Tibial artery (tissue), 4 donors: ENCODE measurements around the gene TMEM123.

Experiments used
- DNase-seq, 2 donors: peaks; one replicate each; pipeline ENCODE4 v3.0.0-alpha.2; 2019
- H3K27ac ChIP-seq, 2 donors: fragments of 200-600 bp; sonication (generic) in 1 of 2; 1 replicate in 1 of 2; 2 replicates in 1 of 2; pipeline ENCODE4 v1.5.1; 2018 to 2019; ENCODE audit warnings: mild to moderate bottlenecking in 1 of 2
- H3K27me3 ChIP-seq, 2 donors: fragments of 200-600 bp; sonication (generic) in 1 of 2; one replicate each; pipeline versions ENCODE4 v1.5.1 to v1.6.0; 2016 to 2019
- H3K36me3 ChIP-seq, 3 donors: fragments of 200-600 bp; sonication (generic) in 2 of 3; one replicate each; pipeline ENCODE4 v1.5.1; 2016 to 2019; ENCODE audit warnings: mild to moderate bottlenecking in 2 of 3
- H3K4me1 ChIP-seq, 4 donors: fragments of 200-600 bp; sonication (generic) in 2 of 4; 1 replicate in 3 of 4; 2 replicates in 1 of 4; pipeline ENCODE4 v1.5.1; 2016 to 2019
- H3K4me3 ChIP-seq, 2 donors: fragments of 200-600 bp; sonication (generic) in 1 of 2; 1 replicate in 1 of 2; 2 replicates in 1 of 2; pipeline ENCODE4 v1.5.1; 2018 to 2019; ENCODE audit warnings: mild to moderate bottlenecking in 2 of 2
- H3K9me3 ChIP-seq, 3 donors: fragments of 200-600 bp; sonication (generic) in 1 of 3; one replicate each; pipeline ENCODE4 v1.5.1; 2016 to 2019
- intact Hi-C: fragments of 100-400 bp; cut with DNase I; formaldehyde crosslinking; loops from one replicate; pipeline ENCODE4 v1.15.0; 2023; ENCODE audit warnings: low total_unique reads
- TF ChIP-seq, protein P1 (sequence below), 2 experiments: fragments of 200-600 bp in 1 of 2; fragments of 450-650 bp in 1 of 2; IDR thresholded peaks; one replicate each; pipeline ENCODE4 v1.5.1; 2017 to 2019; ENCODE audit warnings: antibody characterized with exemption in 2 of 2, mild to moderate bottlenecking in 1 of 2, moderate library complexity in 1 of 2

Gene TMEM123

DNA sequence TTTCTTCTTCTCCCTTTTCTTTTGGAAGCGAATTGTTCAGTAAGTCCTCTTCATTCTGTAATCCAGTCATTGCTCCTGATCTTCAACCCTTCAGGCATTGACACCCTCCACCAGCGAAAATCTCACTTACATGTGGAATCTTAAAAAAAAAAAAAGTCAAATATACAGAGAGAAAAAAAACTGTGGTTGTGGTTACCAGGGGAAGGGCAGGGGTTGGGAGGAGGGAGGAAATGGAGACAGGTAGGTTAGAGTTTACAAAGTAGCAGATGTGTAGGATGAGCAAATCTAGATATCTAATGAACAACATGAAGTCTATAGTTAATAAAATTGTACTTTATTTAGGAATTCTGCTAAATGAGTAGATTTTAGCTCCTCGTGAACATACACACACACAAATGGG, 17.7 kb upstream of the TMEM123 start:
- Histone ChIP-seq H3K36me3 (no peaks in the 10 kb centered on the region), H3K4me1 (peaks cover 0 to 29% (median 15%) of the 10 kb centered on the region in 4 donors), H3K4me3 (no peak overlapping the region), H3K9me3 (no peaks in the 10 kb centered on the region), H3K27me3 (no peaks in the 10 kb centered on the region), H3K27ac (no peak overlapping the region)
- intact Hi-C loops = no loop called here
- TF ChIP-seq, protein P1, sequence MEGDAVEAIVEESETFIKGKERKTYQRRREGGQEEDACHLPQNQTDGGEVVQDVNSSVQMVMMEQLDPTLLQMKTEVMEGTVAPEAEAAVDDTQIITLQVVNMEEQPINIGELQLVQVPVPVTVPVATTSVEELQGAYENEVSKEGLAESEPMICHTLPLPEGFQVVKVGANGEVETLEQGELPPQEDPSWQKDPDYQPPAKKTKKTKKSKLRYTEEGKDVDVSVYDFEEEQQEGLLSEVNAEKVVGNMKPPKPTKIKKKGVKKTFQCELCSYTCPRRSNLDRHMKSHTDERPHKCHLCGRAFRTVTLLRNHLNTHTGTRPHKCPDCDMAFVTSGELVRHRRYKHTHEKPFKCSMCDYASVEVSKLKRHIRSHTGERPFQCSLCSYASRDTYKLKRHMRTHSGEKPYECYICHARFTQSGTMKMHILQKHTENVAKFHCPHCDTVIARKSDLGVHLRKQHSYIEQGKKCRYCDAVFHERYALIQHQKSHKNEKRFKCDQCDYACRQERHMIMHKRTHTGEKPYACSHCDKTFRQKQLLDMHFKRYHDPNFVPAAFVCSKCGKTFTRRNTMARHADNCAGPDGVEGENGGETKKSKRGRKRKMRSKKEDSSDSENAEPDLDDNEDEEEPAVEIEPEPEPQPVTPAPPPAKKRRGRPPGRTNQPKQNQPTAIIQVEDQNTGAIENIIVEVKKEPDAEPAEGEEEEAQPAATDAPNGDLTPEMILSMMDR (IDR thresholded peaks at IDR 0.05) = no peak
- no peak for DNase-seq

DNA sequence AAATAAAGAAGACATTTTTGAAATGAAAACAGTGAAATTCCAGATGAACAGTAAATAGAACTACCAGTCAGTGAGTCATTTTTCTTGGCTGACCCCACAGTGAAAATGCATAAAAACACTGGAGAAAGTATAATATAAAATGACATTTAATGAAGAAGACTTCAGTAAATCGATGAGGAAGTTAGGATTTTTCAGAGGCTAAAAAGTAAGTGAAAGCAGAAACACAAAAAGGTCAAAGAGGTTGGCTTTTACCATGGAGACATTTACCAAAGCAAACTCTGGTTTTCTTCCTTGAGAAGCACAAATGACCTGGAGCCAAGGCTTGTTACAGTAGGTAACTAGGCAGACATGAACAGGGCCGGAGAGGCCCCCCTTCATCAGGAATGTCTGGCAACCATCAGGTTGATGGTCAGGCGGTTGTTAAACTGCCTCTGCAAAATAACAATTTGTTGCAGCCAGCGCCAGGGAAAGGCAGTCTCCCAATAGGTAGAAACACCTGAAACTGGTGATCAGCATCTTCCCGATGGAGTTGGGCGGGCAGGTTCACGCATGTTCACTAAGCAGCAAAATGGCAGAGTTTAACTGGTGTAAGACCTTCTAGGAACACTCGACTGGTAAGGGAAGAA, 16.7 kb upstream of the TMEM123 start:
- H3K36me3 ChIP-seq = no peaks in the 10 kb centered on the region
- DNase-seq = no peak
- H3K27me3 ChIP-seq = no peaks in the 10 kb centered on the region
- H3K4me3 ChIP-seq = no peak overlapping the region
- H3K27ac ChIP-seq = peak overlapping the region; percentile 5 to 11
- no peaks in the 10 kb centered on the region for H3K9me3 ChIP-seq
- peaks cover 0 to 29% (median 15%) of the 10 kb centered on the region in 4 donors for H3K4me1 ChIP-seq
- intact Hi-C loops = no loop called here
- TF ChIP-seq, protein P1 (IDR thresholded peaks at IDR 0.05) = no peak

DNA sequence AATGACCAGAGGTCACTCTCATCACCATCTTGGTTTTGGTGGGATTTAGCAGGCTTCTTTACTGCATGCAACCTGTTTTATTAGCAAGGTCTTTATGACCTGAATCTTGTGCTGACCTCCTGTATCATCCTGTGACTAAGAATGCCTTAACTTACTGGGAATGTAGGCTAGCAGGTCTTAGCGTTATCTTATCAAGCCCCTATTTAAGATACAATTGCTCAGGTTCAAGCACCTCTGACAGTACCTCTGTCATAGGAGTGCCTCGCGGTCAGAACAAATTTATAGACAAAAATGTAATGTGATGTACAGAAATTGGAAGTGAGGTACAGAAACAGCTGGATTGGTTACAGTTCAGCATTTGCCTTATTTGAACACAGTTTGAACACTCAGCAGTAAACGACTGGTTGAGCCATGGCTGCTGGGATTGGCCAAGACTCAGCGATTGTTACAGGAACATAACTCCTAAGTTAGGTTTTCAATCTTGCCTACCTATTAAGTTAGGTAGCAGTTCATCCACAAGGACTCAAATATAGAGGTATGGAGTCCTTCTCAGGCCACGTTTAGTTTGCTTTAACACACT, 16.1 kb upstream of the TMEM123 start:
- Histone ChIP-seq H3K4me1 (peaks cover 0 to 29% (median 15%) of the 10 kb centered on the region in 4 donors), H3K9me3 (no peaks in the 10 kb centered on the region), H3K27me3 (no peaks in the 10 kb centered on the region), H3K4me3 (no peak overlapping the region), H3K36me3 (no peaks in the 10 kb centered on the region), H3K27ac (peak overlapping the region; percentile 5 to 11)
- intact Hi-C loops = no loop called here
- TF ChIP-seq, protein P1 (IDR thresholded peaks at IDR 0.05) = no peak
- DNase-seq = no peak

DNA sequence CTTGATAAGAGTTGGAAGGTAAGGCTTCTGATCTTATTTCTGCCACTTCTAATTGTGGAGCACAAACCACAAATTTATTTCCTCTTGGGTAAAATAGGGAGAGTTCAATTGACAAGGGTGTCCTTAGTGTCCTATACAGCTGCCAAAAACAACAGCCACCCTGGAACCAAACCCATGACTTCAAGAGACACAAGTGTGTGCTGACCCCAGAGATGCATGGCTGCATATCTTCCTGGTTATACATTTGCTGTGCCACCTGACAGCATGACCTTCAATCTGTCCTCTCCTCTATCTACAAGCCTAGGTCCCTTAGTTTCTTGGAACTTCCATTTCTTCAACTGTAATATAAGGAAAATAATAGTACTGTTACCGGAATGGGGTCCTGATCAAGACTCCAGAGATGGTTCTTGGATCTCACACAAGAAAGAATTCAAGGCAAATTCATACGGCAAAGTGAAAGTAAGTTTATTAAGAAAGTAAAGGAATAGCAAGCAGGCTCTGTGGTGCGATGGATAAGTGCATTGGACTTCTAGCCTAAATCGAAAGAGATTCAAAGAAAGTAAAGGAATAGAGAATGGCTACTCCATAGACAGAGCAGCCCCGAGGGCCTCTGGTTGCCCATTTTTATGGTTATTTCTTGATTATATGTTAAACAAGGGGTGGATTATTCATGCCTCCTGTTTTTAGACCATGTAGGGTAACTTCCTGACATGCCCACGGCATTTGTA, 15.5 kb upstream of the TMEM123 start:
- DNase-seq = no peak
- Histone ChIP-seq H3K27me3 (no peaks in the 10 kb centered on the region), H3K4me1 (peaks cover 0 to 29% (median 15%) of the 10 kb centered on the region in 4 donors), H3K4me3 (no peak overlapping the region), H3K27ac (no peak overlapping the region), H3K9me3 (no peaks in the 10 kb centered on the region), H3K36me3 (no peaks in the 10 kb centered on the region)
- TF ChIP-seq, protein P1 (IDR thresholded peaks at IDR 0.05) = no peak
- intact Hi-C loops = no loop called here

DNA sequence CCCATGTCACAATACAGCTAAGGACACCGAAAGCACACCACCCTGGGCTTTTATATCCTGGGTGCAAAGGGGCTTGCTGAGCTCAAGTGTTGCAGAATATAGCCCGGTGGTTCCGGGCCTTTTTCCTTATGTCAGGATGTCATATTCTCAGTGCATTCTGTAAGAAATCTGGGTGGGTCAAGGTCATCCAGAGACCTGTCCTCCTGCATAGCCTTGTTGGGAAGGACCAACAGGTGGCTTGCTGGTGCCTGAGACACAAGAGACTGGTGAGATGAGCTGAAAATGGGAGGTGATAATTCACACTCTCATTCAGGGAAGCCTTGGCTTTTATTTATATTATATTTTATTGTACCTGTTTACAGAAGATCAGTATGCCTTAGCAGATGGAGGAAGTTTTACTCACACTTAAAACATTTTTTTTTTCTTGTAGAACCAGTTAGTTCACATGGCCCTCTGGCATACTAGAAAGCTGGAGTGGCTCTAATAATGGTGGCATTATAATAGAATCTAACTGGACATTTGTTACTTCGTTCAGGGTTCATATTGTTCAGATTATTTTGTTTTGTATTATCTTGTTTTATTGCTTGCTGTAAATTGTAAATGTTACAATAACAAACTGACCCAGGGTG, 14.6 kb upstream of the TMEM123 start:
- DNase-seq = no peak
- intact Hi-C loops = no loop called here
- TF ChIP-seq, protein P1 (IDR thresholded peaks at IDR 0.05) = no peak
- no peak overlapping the region for H3K4me3 ChIP-seq
- H3K27me3 ChIP-seq = no peaks in the 10 kb centered on the region
- H3K36me3 ChIP-seq = no peaks in the 10 kb centered on the region
- no peaks in the 10 kb centered on the region for H3K9me3 ChIP-seq
- H3K4me1 ChIP-seq = peaks cover 0 to 29% (median 15%) of the 10 kb centered on the region in 4 donors
- no peak overlapping the region for H3K27ac ChIP-seq
